HG03064 (cell line): ENCODE results near the gene SERTAD1.

Source experiments
- ATAC-seq: cut with Tn5 transposase; IDR thresholded peaks from one replicate; pipeline ENCODE4 v1.9.1; 2021; ENCODE audit warnings: low read depth; ENCODE audit not compliant: unreplicated experiment

The SERTAD1 gene

DNA sequence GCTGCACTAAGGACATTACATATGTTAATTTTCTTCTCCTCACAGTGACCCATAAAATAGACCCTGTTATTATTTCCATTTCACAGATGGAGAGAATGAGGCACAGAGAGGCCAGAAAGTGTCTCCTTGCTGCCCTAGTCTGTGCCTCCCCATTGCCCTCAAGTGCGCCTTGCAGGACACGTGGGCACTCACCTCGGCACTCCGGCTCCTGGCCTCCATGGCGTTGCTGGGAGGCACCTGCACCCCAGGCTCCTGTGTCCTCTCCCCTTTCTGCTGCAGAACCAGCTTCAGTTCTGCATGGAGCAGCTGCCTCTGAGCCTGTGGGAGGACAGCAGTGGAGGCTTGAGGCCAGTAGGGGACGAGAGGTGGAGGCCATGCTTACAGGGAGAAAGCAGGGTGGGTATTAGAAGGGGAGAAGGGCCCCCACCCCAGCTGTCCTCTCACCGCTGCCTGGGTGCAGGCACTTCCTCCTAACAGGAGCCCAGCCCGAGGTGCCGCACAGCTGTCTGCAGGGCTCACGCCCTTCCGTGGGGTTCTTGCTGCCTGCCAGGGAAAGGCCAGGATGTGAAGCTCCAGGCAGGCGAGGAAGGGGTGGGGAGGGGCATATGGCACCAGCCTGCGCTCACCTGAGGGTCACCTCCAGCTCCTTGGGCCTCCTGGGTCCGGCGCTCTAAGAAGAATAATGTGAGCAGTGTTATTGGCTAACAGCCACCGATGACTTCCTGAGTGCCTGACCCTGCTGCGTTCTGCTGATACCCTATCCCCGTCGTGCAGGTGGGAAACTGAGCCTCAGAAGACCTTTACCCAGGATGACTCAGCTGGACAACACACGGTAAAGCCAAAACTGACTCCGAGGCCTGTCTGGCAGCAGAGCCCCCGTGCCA, 17.8 kb downstream of the SERTAD1 start:
- no peak for ATAC-seq

DNA sequence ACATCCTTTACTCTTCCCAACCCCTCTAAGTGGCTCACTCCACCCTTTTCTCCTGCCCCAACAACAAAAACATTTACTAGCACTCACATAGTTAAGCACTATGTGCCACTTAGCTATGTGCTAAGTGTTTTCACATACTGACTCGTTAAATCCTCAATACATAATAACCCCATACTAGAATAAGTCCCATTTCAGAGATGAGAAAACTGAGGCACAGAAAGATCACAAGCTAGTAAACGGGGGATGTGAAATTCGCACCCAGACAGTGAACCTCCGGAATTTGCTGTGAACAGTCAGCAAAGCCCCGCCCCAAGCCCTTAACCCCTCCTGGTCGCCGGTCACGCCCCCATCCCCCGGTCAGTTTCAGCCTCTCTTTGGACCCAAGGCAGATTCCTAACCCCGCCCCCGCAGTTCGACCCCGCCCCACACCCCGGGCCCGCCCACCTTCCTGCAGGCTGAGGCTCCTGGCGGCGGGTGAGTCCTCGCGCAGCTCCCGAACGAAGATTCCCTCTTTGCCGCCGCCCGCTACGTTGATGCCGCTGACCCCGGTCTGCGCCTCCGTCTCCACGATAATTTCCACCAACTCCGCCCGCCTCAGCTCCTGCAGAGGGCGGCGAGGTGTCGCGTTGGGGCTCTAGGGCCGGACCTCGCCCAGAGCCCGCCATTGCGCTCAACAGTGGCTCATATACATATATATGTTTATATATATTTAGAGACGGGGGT, 22.4 kb downstream of the SERTAD1 start:
- ATAC-seq: peak; percentile 47

DNA sequence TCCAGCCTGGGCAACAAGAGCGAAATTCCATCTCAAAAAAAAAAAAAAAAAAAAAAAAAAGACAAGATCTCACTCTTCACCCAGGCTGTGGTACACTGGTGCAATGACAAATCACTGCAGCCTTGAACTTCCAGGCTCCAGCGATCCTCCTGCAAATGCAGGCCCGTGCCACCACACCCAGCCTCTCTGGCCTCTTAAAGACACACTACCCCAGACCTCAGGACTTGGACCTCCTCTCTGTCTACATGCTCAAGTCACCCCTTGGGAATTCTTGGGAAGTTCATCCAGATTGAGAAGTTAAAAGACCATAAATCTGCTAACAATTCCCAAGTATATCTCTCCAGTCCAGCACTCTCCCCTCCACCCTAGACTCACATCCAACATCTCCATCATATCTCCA, 25.2 kb downstream of the SERTAD1 start:
- no peak for ATAC-seq

DNA sequence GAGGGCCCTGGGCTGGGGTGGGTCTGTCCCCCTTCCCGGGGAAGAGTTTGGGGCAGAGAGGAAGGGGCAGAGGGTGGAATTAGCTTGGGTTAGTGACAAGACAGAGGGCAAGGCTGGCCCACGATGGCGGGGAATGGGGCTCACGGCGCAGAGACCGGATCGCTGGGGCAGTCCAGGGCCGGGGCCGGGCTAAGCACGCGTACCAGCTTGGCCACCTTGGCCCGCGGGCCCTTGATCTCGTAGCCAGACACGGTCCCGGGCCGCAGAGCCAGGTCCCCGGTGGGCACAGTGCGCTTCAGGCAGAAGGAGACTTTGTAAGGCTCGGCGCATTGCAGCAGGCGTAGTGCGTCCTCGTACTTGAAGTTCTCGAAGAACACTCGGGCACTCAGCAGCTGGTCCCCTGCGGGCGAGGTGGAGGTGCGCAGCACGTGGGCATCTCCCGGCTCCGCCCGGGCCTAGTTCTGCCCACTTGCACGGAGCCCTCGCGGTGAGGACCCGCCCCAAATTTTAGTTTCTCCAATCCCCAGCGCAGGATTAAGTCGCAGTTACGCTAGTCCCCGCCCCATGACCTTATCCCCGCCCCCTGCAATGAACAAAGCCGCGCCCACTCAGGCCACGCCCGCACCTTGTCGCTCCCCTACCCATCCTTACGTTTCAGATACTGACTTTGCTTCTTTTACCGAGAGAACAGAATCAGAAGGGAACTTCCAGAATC, 27.2 kb downstream of the SERTAD1 start:
- ATAC-seq: no peak

DNA sequence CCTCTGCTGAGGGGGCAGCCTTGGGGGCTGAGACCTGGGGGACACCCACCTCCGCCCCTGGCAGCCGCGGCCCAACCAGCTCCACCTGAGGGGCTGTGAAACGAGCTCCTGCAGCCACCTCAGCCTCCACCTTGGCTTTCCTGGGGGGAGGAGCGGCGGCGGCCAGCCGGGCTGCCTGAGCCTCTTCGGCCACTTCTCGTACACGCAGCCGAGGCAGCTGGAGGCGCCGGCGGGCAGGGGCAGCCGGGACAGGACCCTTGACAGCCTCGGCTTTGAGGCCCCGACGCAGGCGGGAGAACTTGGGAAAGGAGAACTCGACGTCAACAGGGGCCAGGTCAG, 28.3 kb downstream of the SERTAD1 start:
- no peak for ATAC-seq

DNA sequence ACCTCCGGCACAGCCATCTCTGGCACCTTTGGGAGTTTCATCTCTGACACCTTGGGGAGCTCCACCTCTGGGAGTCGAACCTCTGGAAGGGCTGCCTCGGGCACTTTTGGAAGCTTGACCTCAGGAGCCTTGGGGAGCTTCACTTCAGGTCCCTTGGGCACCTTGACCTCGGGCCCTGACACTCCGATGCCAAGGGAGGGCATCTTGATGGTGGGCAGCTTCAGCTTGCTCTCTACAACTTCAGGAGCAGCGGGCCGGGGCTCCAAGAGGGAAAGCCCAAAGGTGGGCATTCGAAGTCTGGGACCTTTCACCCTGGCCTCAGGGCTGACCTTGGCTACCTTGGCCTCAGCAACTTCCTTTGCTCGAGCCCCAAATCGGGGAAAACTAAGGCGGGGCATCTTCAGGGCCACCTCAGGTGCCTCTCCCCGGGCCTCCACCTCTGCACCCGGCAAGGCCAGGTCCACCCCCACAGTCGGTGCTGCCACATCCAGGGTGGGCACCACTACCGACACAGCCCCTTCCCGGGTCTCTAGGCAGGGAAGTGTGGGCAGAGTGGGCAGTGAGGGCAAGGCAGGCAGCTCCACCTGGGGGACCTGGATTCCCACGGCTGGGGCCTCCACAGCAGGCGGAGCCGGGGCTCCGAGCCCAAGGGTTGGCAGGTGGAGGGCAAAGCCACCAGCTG, 28.8 kb downstream of the SERTAD1 start:
- no peak for ATAC-seq

DNA sequence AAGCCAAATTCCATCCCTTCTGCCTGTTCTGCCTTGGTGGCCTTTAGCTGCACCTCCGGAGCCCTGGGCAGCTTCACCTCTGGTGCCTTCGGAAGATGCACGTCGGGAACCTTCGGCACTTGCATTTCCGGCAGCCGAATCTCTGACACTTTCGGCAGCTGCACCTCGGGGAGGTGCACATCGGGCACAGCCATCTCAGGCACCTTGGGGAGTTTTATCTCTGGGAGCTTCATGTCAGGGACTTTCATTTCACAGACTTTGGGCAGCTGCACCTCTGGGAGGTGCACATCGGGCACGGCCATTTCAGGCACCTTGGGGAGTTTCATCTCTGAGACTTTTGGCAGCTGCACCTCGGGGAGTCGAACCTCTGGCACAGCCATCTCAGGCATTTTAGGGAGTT, 29.8 kb downstream of the SERTAD1 start:
- ATAC-seq: no peak

DNA sequence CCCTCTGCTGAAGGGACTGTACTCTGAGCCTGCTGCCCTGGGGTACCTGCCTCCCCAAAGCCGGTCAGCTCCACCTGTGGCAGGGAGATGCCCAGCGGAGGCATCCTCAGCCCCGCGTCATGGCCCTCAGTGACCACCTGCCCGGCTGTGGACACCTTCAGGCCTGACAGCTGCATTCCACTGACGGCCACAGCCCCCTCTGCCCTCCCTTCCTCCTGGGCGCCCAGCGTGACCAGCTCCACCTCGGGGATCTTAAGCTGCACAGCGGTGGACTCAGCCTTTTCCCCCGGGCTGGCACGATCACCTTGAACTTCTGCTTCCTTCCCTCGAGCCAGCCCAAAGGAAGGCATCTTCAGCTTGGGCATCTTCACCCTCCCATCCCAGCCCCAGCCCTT, 31.0 kb downstream of the SERTAD1 start:
- no peak for ATAC-seq

DNA sequence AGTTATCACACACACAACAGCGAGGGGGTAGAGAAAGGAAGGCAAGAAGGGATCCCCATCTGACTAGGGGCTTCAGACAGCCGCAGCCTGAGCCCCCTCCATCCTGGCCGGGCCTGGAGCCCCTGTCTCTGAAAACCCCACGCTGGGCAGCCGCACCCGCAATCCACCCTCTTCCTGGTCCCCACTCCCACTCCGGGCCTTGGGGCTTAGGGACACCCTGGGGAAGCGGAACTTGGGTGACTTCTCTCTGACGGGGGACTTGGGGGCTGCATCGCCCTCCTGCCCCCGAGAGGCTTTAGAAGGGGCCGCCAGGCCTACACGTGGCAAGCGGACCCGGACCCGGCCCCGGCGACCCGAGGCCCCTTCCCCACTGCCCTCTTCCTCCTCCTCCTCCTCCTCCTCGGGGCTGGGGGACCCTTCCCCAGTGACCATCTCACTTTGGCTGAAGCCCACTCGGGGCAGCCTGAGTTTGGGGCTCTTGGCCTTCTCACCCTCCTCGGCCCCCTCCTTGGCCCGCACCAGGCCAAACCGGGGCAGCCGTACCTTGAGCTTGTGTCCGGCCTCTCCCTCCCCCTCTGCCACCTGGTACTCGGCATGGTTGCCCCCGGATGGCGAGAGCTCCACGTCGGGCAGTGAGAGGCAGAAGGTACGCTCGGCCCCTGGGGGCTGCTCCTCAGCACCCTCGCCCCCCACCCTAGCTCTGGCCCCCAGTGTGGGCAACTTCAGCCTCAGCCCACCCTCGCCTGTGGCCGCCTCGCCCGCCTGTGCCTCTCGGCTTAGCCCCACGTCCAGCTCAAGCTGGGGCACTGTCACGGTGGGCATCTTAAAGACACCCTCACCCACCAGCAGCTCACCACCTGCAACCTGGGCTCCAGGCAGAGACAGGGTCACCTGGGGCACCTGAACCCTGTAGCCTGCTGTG, 31.6 kb downstream of the SERTAD1 start:
- no peak for ATAC-seq

DNA sequence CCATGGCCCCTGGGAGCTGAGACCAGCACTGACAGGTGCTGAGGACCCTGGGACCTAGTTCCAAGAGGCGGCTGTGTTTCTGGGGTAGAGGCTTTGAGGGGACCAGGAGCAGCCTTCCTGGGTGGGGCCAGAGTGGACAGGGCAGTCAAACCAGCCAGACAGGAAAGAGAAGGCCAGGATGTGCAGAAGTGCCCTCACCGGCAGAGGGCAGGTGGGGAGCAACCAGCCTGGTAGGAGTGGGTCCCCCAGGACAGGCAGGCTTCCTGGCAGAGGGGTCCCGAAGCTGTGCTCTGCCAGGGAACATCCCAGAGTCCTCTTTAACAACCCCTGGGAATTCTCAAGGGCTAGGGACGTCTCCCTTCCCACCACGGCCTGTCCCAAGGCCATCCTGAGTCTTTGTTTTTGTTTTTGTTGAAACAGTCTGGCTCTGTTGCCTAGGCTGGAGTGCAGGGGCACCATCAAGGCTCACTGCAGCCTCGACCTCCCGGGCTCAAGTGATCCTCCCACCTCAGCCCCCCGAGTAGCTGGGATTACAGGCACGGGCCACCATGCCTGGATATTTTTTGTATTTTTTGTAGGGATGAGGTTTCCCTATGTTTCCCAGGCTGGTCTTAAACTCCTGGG, 32.8 kb downstream of the SERTAD1 start:
- ATAC-seq: no peak

DNA sequence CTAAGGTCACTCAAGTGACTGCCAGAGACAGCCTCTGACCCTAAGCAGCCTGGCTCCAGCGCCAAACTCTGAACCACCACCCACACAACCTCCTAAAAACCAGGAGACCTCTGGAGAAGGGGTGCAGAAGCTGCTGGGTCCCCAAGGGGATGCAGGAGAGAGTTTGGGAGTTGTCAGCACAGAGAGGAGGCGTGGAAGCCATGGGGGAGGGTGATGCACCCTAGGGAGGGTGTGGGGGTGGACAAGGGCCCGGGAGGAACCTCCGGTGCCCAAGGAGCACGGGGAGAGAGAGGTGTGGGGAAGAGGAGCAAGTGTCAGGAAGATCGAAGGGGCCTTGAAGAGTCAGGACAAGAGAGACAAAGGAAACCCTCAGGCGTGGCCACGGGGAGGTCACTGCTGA, 33.7 kb downstream of the SERTAD1 start:
- no peak for ATAC-seq

DNA sequence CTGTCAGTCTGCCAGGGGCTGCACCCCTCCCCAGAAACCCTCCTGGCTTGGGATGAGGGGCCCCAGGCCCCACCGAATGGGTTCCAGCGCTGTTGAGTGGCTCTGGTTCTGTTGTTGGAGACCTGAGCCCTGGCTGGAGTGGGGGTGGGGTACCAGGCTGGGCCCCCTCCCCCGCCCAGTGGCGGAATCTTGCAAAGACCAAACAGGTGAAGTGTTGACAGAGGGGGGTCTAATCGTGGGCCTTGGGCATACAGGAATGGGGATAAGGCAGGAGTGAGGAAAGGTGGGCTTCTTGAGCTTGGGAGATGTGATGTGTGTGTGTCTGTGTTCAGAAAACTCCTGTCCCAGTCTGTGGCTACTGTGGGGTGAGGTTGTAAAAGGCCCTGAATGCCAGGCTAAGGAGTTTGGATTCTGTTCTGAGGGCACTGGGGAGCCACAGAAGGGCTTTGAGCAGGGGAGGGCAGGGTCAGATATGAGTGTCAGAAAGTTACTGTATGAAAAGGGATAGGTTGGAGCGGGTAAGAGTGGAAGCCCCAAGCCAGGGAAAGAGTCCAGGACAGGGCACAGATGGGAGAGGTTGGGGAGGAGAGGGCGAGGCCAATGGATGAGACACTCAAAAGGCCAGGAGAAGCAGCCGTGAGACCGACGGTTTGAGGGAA, 35.6 kb downstream of the SERTAD1 start, which contains the start of gene HIPK4:
TSS of gene HIPK4 (minus strand) at position 98 of the 659 bp plus-strand sequence. CDS start 279 bp downstream, outside the sequence.
- ATAC-seq: no peak

DNA sequence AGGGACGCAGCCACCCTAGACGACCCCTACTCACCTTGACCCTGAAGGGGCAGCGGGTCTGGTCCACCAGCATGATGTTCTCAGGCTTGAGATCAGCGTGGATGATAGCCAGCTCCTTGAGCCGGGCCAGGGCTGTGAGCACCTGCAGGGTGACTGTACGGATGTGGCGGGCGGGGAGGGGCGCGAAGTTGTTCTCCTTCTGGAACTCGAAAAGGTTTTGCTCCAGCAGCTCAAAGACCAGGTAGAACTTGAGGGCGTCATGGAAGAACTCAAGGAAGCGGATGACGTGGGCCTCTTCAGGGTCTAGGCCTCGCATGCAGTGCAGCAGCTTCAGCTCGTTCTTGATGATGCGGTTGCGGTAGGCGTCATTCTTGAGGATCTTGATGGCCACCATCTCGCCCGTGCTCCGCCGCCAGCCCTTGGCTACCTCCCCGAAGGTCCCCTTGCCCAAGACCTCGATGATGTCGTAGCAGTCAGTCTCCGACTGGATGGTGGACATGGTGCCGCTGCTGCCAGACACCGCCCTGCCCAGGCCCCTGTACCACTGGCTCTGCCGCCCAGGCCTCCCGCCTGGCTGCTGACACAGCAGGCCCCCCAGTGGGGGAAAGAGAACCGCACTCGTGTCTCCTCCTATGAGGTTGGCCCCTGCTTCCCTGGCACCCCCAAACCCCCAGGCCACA, 36.2 kb downstream of the SERTAD1 start:
- ATAC-seq: no peak

DNA sequence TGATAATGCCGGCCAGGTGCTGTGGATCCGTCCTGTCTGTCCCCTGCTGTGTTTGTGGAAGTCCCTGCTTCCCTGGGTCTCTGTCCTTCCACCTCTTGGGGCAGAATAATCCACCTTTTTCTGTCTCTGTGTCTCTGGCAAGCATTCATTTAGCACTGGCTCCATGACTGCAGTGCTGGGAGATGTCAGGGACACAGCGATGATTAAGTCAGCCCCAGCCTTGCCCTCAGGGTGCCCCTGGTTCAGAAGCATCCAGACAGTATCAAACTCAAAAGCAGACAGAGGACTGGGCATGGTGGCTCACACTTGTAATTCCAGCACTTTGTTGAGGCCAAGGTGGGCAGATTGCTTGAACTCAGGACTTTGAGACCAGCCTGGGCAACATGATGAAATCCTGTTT, 37.3 kb downstream of the SERTAD1 start:
- ATAC-seq: no peak

DNA sequence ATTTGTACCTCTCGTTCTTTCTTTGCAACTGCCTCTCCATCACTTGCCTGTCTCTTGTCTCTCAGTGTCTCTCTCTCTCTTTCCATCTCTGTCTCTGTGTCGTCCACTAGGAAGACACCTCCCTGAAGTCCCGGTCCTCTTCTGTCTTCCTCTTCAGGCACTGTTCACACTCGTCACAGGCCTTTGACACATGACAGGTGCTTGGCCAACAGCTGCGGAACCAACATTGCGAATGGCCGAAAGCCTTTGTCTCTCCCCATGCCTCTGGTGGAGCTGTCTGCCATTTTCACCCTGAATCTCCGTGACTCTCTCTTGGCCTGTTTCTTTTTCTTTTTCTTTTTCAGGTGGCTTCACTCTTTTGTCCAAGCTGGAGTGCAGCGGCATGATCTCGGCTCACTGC, 38.6 kb downstream of the SERTAD1 start:
- ATAC-seq: no peak

DNA sequence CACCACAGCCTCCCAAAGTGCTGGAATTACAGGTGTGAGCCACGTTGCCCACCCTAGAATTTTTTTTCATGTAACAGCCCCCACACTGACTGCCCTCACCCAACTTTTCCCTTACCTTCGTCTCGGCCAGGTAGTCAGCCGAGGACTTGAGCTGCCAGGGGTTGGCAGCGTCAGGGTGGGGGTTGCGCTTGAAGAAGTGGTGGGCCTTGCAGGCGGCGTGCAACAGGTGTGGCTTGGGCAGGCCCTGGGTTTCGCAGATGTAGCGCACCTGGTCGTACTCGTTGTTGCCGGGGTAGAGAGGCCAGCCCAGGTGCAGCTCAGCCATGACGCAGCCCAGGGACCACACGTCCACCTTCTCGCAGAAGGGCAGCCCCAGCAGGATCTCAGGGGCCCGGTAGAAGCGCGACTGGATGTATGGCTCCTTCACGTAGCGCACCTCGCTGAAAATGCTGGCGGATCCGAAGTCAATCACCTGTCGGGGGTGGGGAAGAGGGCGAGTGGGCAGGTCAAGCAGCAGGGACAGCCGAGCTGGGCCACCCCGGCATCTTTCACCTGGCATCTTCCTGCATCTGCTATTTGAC, 42.0 kb downstream of the SERTAD1 start:
- no peak for ATAC-seq

DNA sequence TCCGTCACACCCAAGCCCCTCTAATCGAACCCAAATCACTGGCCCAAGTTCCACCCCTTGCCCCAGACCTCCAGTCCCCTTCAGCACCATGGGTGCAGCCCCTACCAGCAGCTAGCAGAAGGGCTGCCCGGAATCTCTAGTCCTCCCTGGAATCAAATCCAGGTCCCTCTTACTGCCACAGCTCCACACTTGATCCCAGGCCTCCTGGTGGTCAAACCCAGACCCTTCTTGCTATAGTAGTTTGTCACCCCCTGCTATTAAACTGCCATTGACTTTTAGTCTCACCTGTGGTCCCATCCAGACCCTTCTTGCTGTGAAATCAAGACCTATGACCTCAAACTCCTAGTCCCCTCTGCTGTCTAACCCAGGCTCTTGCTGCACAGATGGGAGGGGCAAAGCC, 44.5 kb downstream of the SERTAD1 start:
- no peak for ATAC-seq
